GM19099 (cell line): ENCODE data around the gene XBP1.

ENCODE experiments used
- POLR2A ChIP-seq: IDR thresholded peaks from 3 replicates; pipeline ENCODE4 v1.6.1; 2011; ENCODE audit warnings: low read depth; ENCODE audit not compliant: insufficient read length; ENCODE audit errors: extremely low read depth

XBP1 gene

GRCh38 chr22:28799606-28800307, 612 bp downstream of the XBP1 start:
- TF ChIP-seq POLR2A: no peak

- TF ChIP-seq POLR2A: peak; percentile 51
Observed at GRCh38 chr22:28798810-28799605, 1.4 kb downstream of the XBP1 start.

GRCh38 chr22:28795932-28796856, 4.2 kb downstream of the XBP1 start:
- peak; percentile 21 for TF ChIP-seq POLR2A

- TF ChIP-seq POLR2A: peak; percentile 36
Observed at GRCh38 chr22:28795071-28795693, 5.2 kb downstream of the XBP1 start.

- peak; percentile 39 for TF ChIP-seq POLR2A
Observed at GRCh38 chr22:28793976-28794584, 6.3 kb downstream of the XBP1 start.

GRCh38 chr22:28792491-28793383, 7.6 kb downstream of the XBP1 start:
- peak; percentile 28 for TF ChIP-seq POLR2A

DNA sequence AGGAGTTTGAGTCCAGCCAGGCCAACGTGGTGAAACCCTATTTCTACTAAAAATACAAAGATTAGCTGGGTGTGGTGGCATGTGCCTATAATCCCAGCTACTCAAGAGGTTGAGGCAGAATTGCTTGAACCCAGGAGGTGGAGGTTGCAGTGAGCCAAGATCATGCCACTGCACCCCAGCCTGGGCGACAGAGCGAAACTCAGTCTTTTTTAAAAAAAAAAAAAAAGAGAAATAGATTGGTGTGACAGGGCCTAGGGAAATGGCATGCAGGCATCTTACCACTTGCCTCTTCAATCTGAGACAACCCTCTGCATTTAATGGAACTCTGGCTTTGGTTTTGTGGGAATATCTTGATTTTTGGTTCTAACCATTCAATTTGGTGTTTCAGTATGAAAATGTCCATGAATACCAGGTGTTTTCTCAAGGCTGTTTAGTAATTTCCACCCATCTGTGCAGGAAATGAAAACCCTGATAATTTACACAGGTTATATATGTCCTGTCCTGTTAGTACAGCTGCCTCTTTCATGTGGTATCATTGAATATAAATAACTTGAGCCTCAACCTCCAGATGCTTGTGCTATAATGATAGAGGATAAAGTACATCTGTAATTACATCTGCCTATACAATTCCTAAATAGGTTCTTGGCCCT, 8.4 kb downstream of the XBP1 start:
- TF ChIP-seq POLR2A: peak; percentile 8

DNA sequence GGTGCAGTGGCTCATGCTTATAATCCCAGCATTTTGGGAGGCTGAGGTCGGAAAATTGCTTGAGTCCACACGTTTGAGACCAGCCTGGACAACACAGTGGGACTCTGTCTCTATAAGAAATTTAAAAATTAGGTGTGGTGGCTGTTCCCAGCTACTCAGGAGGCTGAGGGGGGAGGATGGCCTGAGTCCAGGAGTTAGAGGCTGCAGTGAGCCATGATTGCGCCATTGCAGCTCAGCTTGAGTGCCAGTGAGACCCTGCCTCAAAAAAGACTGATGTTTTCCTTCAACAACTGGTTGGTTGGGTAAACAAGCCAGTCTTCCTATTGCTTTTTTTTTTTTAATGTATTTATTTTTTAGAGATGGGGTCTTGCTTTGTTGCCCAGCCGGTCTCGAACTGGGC, 9.2 kb downstream of the XBP1 start:
- TF ChIP-seq POLR2A: no peak

DNA sequence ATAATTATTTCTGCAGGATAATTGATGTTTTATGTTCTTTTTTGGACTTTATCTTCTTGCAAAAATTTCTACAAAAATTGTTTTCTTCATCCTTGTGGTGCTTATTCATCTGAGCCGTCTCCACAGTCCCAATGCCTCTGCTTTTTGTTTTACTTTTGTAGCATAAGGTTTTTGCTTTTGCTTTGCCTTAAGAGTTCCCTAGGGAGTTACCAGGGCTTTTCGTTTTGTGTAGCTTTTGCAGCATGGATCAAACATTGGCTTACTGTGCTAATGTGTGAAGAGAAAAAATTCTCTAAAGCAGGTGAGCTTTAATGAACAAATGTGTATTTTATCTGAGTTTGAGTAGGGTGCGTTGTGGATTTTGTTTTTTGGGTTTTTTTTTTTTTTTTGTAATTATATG, 11.8 kb downstream of the XBP1 start:
- TF ChIP-seq POLR2A: no peak

GRCh38 chr22:28783786-28784671, 16.3 kb downstream of the XBP1 start:
- TF ChIP-seq POLR2A: no peak

DNA sequence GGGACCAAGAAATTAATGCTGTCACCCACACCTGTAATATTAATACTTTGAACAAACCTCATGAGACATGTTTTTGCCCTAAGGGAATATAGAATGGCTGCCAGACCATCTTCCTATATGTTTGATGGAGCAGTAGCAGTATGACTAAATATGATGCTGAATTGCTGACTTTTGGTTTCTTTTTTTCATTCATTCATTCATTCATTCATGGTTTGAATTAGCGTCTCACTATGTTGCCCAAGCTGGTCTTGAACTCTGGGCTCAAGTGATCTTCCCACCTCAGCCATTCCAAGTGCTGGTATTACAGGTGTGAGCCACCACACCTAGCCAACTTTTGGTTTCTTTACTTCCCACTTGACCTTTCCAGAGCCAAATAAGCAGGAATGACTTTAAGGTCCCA, 20.1 kb downstream of the XBP1 start:
- no peak for TF ChIP-seq POLR2A

DNA sequence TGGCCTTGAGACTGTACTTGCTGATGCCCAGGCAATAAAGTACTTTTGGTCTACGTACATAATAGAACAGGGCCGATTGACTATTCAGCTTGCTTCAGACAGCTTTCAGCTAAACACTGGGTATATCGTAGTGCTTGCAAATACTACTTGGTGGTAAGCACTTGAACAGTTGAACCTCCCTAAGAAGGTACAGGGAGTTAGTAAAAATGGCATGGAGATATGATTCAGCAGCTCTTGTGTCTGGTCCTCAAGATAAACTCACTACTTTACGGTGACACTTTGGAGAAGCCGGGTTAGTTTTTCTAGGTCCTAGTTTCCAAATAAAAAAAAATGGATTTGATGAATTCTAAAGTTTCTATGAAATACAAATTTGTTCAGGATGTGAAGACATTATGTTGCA, 20.5 kb downstream of the XBP1 start:
- TF ChIP-seq POLR2A: no peak

- TF ChIP-seq POLR2A: no peak
Observed at GRCh38 chr22:28774378-28774777, 26.0 kb downstream of the XBP1 start.
